ENCODE measurements around the gene CANT1. TPM values are rescaled to one million over a fixed set of nuclear protein-coding genes. Genes with fewer than 3 reads are reported as not detected.
A peak's percentile ranks its signal among the peaks of the same experiment; 100 is the strongest.

Gene CANT1
- total and polyA plus RNA-seq, 2 of the 13 experiments (the other 11 are each of a cell fraction or from before 2014, with no cell fraction given), result 34.1 to 42.1 TPM

DNA sequence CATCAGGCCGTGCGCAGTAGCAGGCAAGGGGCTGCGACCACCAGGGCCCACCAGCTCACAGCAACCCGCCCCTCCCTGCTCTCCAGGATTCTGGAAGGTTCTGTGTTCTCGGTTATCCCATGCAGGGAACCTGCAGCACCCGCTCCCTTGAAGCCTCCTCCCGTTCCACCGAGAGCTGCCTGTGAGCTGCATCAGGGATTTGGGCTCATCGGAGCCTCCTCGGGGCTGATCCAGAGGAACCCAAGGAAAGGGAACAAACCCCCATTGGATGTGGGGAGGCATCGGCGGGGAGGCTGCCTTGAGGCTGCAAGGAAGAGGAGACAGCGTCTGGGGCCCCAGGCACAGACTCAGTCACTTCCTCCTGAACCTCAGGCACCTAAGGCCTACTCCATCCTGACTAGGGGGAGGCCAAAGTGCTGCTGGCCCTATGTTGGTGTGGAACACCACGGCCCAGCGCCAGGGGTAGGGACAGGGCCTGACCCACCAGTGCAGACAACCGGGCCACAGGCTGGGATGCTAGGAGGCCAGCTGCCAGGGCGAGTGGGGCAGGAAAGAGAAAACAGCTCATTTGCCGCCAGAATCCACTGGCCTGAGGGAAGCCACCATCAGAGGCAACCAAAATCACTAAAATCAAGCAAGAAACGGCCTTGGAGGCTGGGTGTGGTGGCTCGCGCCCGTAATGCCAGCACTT, 15.4 kb downstream of the CANT1 start:
- Histone ChIP-seq H3K9ac (ENCODE audit: insufficient read depth, low read depth, low read length) (no peak overlapping the region), H3K79me2 (ENCODE audit: insufficient read depth, low read length) (peaks cover 3% of the 10 kb centered on the region), H3K4me3 (replicated peaks in 1 of 3; ENCODE audit: insufficient read depth in 1 of 3, low read depth in 2 of 3, low read length in 3 of 3) (no peak overlapping the region), H2AFZ (ENCODE audit: low read length) (no peak overlapping the region), H3K4me2 (ENCODE audit: low read depth, low read length) (no peak overlapping the region), H3K36me3 (replicated peaks in 1 of 2; ENCODE audit: control insufficient read depth in 1 of 2, insufficient read depth in 2 of 2, low read length in 2 of 2) (peaks cover 32 to 58% of the 10 kb centered on the region in 2 experiments), H3K4me1 (ENCODE audit: insufficient read depth, low read length) (no peaks in the 10 kb centered on the region), H3K27ac (ENCODE audit: extremely low read length, insufficient read depth, low read length) (no peak overlapping the region), H3K9me3 (ENCODE audit: low read length) (no peaks in the 10 kb centered on the region), H3K27me3 (ENCODE audit: control insufficient read depth in 1 of 2, insufficient read depth in 2 of 2, low read length in 2 of 2) (no peaks in the 10 kb centered on the region), H4K20me1 (ENCODE audit: insufficient read depth, low read length) (no peaks in the 10 kb centered on the region; the same call in 1 of the 2 replicates)
- TF ChIP-seq, protein P1, sequence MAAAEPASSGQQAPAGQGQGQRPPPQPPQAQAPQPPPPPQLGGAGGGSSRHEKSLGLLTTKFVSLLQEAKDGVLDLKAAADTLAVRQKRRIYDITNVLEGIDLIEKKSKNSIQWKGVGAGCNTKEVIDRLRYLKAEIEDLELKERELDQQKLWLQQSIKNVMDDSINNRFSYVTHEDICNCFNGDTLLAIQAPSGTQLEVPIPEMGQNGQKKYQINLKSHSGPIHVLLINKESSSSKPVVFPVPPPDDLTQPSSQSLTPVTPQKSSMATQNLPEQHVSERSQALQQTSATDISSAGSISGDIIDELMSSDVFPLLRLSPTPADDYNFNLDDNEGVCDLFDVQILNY (CRISPR knock-in tag; conservative IDR thresholded peaks at IDR 0.05), result no peak
- TF ChIP-seq, protein P2, sequence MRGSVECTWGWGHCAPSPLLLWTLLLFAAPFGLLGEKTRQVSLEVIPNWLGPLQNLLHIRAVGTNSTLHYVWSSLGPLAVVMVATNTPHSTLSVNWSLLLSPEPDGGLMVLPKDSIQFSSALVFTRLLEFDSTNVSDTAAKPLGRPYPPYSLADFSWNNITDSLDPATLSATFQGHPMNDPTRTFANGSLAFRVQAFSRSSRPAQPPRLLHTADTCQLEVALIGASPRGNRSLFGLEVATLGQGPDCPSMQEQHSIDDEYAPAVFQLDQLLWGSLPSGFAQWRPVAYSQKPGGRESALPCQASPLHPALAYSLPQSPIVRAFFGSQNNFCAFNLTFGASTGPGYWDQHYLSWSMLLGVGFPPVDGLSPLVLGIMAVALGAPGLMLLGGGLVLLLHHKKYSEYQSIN (CRISPR knock-in tag; IDR thresholded peaks at IDR 0.05; ENCODE audit: borderline replicate concordance), result no peak
- peak; percentile 65 for TF ChIP-seq AGO2 (optimal IDR thresholded peaks at IDR 0.05; ENCODE audit: low read depth, low read length)
- TF ChIP-seq ZNF430 (CRISPR knock-in tag; IDR thresholded peaks at IDR 0.05), result no peak
- 0 out of 2 replicates have a peak, but pooled peaks have one; percentile 1 for TF ChIP-seq MTA1 (CRISPR knock-in tag; IDR thresholded peaks at IDR 0.05; ENCODE audit: borderline replicate concordance)
- TF ChIP-seq PITX1 (CRISPR knock-in tag; IDR thresholded peaks at IDR 0.05), result no peak
- TF ChIP-seq, protein P3, sequence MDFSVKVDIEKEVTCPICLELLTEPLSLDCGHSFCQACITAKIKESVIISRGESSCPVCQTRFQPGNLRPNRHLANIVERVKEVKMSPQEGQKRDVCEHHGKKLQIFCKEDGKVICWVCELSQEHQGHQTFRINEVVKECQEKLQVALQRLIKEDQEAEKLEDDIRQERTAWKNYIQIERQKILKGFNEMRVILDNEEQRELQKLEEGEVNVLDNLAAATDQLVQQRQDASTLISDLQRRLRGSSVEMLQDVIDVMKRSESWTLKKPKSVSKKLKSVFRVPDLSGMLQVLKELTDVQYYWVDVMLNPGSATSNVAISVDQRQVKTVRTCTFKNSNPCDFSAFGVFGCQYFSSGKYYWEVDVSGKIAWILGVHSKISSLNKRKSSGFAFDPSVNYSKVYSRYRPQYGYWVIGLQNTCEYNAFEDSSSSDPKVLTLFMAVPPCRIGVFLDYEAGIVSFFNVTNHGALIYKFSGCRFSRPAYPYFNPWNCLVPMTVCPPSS (IDR thresholded peaks at IDR 0.05), result no peak
- TF ChIP-seq, protein P4, sequence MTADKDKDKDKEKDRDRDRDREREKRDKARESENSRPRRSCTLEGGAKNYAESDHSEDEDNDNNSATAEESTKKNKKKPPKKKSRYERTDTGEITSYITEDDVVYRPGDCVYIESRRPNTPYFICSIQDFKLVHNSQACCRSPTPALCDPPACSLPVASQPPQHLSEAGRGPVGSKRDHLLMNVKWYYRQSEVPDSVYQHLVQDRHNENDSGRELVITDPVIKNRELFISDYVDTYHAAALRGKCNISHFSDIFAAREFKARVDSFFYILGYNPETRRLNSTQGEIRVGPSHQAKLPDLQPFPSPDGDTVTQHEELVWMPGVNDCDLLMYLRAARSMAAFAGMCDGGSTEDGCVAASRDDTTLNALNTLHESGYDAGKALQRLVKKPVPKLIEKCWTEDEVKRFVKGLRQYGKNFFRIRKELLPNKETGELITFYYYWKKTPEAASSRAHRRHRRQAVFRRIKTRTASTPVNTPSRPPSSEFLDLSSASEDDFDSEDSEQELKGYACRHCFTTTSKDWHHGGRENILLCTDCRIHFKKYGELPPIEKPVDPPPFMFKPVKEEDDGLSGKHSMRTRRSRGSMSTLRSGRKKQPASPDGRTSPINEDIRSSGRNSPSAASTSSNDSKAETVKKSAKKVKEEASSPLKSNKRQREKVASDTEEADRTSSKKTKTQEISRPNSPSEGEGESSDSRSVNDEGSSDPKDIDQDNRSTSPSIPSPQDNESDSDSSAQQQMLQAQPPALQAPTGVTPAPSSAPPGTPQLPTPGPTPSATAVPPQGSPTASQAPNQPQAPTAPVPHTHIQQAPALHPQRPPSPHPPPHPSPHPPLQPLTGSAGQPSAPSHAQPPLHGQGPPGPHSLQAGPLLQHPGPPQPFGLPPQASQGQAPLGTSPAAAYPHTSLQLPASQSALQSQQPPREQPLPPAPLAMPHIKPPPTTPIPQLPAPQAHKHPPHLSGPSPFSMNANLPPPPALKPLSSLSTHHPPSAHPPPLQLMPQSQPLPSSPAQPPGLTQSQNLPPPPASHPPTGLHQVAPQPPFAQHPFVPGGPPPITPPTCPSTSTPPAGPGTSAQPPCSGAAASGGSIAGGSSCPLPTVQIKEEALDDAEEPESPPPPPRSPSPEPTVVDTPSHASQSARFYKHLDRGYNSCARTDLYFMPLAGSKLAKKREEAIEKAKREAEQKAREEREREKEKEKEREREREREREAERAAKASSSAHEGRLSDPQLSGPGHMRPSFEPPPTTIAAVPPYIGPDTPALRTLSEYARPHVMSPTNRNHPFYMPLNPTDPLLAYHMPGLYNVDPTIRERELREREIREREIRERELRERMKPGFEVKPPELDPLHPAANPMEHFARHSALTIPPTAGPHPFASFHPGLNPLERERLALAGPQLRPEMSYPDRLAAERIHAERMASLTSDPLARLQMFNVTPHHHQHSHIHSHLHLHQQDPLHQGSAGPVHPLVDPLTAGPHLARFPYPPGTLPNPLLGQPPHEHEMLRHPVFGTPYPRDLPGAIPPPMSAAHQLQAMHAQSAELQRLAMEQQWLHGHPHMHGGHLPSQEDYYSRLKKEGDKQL (CRISPR knock-in tag; IDR thresholded peaks at IDR 0.05; ENCODE audit: low read depth), result no peak
- no peak for TF ChIP-seq HNRNPK (IDR thresholded peaks at IDR 0.05; ENCODE audit: low read depth, low read length, poor library complexity, severe bottlenecking)
- TF ChIP-seq AGO1 (IDR thresholded peaks at IDR 0.05; ENCODE audit: low read depth, low read length, poor library complexity, severe bottlenecking), result no peak
- TF ChIP-seq ZFP36 (IDR thresholded peaks at IDR 0.05; ENCODE audit: borderline replicate concordance, low read depth, low read length, partially characterized antibody), result no peak
- no peak for TF ChIP-seq MIXL1 (CRISPR knock-in tag; IDR thresholded peaks at IDR 0.05)
- TF ChIP-seq KDM5A (IDR thresholded peaks at IDR 0.05; ENCODE audit: borderline replicate concordance, low read length), result no peak
- TF ChIP-seq POLR2A (IDR thresholded peaks at IDR 0.05; ENCODE audit: insufficient read depth in 1 of 2, low read depth in 2 of 2, low read length in 2 of 2), result no peak
- ChIA-PET POLR2A (interaction anchor here (1.0 kb wide), 1 partner anchor 16 kb away, joined by 3 read pairs; the partner anchor contains the start of gene CANT1), CTCF (ENCODE audit: low intra/inter-chr PET ratio, low total read pairs) (interaction anchor here (1.4 to 1.8 kb wide), 3 partner anchors 48 to 399 kb away, joined by 6 to 9 read pairs (median 6); no protein-coding TSS in a partner anchor)
- DNase-seq (ENCODE audit: low spot score), result no peak
- ATAC-seq, result peak; percentile 19
- in situ Hi-C loops (cut with HindIII; ENCODE audit: extremely low pct_ligation_motif_present, low pct_unique_long_range_greater_than_20kb) (no loop called here), intact Hi-C loops (cut with micrococcal nuclease; ENCODE audit: unreplicated experiment) (loop anchor here (2.0 kb wide), 1 partner anchor 51 kb away; no protein-coding TSS in a partner anchor)
- no TSS peak for BruUV-seq (replicated peaks)
- 95% methylated on average over 22 of the region's 22 CpGs for WGBS (ENCODE audit: low lambda C conversion rate)
- no peak for FAIRE-seq
